ENCODE results near the gene KXD1.

Gene KXD1

GRCh38 chr19:18574691-18575291, 17.1 kb downstream of the KXD1 start:
- TF ChIP-seq CTCF (IDR thresholded peaks at IDR 0.05; ENCODE audit: insufficient read depth, low read length, poor library complexity, severe bottlenecking) (no peak), EZH2phosphoT487 (conservative IDR thresholded peaks at IDR 0.05; ENCODE audit: low read length) (no peak)
- no peak overlapping the region for H3K4me3 ChIP-seq (ENCODE audit: insufficient read depth, low read length, poor library complexity, severe bottlenecking)
- no peak overlapping the region for H3K27ac ChIP-seq (ENCODE audit: low read depth, low read length)
- H3K9me3 ChIP-seq (ENCODE audit: insufficient read depth, low read length), result no peaks in the 10 kb centered on the region
- no peak overlapping the region for H3K9ac ChIP-seq (ENCODE audit: low read length)
- no peaks in the 10 kb centered on the region for H3K27me3 ChIP-seq (ENCODE audit: low read length)
- H4K20me1 ChIP-seq (ENCODE audit: low read depth, low read length), result peaks cover 6% of the 10 kb centered on the region; the same call in 1 of the 2 replicates
- peaks cover 18% of the 10 kb centered on the region; the same call in 1 of the 2 replicates for H3K36me3 ChIP-seq (ENCODE audit: low read length)
- H3F3A ChIP-seq (ENCODE audit: insufficient read depth), result peaks cover 28% of the 10 kb centered on the region
- no peak overlapping the region for H3K4me2 ChIP-seq (ENCODE audit: low read depth, low read length, poor library complexity, severe bottlenecking)
- H3K9me2 ChIP-seq (replicated peaks; ENCODE audit: insufficient read depth, low read length), result no peaks in the 10 kb centered on the region
- H2AFZ ChIP-seq (ENCODE audit: low read depth, low read length, severe bottlenecking), result no peak overlapping the region
- H3K79me2 ChIP-seq (ENCODE audit: insufficient read depth, low read length), result peaks cover 21% of the 10 kb centered on the region

- Histone ChIP-seq H3K27ac (ENCODE audit: low read depth, low read length) (no peak overlapping the region), H3K79me2 (ENCODE audit: insufficient read depth, low read length) (peaks cover 21% of the 10 kb centered on the region), H3K4me2 (ENCODE audit: low read depth, low read length, poor library complexity, severe bottlenecking) (no peak overlapping the region), H3K9me2 (replicated peaks; ENCODE audit: insufficient read depth, low read length) (no peaks in the 10 kb centered on the region), H3K36me3 (ENCODE audit: low read length) (peaks cover 18% of the 10 kb centered on the region; the same call in 1 of the 2 replicates), H3K9me3 (ENCODE audit: insufficient read depth, low read length) (no peaks in the 10 kb centered on the region), H2AFZ (ENCODE audit: low read depth, low read length, severe bottlenecking) (no peak overlapping the region), H3K9ac (ENCODE audit: low read length) (no peak overlapping the region), H3K4me3 (ENCODE audit: insufficient read depth, low read length, poor library complexity, severe bottlenecking) (no peak overlapping the region), H3K27me3 (ENCODE audit: low read length) (no peaks in the 10 kb centered on the region), H3F3A (ENCODE audit: insufficient read depth) (peaks cover 24% of the 10 kb centered on the region), H4K20me1 (ENCODE audit: low read depth, low read length) (peaks cover 6% of the 10 kb centered on the region; the same call in 1 of the 2 replicates)
- TF ChIP-seq CTCF (IDR thresholded peaks at IDR 0.05; ENCODE audit: insufficient read depth, low read length, poor library complexity, severe bottlenecking), result no peak
- no peak for TF ChIP-seq EZH2phosphoT487 (conservative IDR thresholded peaks at IDR 0.05; ENCODE audit: low read length)
Measured at GRCh38 chr19:18576383-18576782, 18.7 kb downstream of the KXD1 start.

- H3K27me3 ChIP-seq (ENCODE audit: low read length), result no peaks in the 10 kb centered on the region
- TF ChIP-seq EZH2phosphoT487 (conservative IDR thresholded peaks at IDR 0.05; ENCODE audit: low read length) (no peak), CTCF (IDR thresholded peaks at IDR 0.05; ENCODE audit: insufficient read depth, low read length, poor library complexity, severe bottlenecking) (no peak)
- H4K20me1 ChIP-seq (ENCODE audit: low read depth, low read length), result peaks cover 4% of the 10 kb centered on the region; the same call in 1 of the 2 replicates
- no peak overlapping the region for H2AFZ ChIP-seq (ENCODE audit: low read depth, low read length, severe bottlenecking)
- no peak overlapping the region for H3K4me2 ChIP-seq (ENCODE audit: low read depth, low read length, poor library complexity, severe bottlenecking)
- peaks cover 24% of the 10 kb centered on the region for H3F3A ChIP-seq (ENCODE audit: insufficient read depth)
- H3K79me2 ChIP-seq (ENCODE audit: insufficient read depth, low read length), result peaks cover 13% of the 10 kb centered on the region
- no peak overlapping the region for H3K27ac ChIP-seq (ENCODE audit: low read depth, low read length)
- no peaks in the 10 kb centered on the region for H3K9me3 ChIP-seq (ENCODE audit: insufficient read depth, low read length)
- peaks cover 18% of the 10 kb centered on the region; the same call in 1 of the 2 replicates for H3K36me3 ChIP-seq (ENCODE audit: low read length)
- no peaks in the 10 kb centered on the region for H3K9me2 ChIP-seq (replicated peaks; ENCODE audit: insufficient read depth, low read length)
- no peak overlapping the region for H3K4me3 ChIP-seq (ENCODE audit: insufficient read depth, low read length, poor library complexity, severe bottlenecking)
- H3K9ac ChIP-seq (ENCODE audit: low read length), result no peak overlapping the region
Measured at GRCh38 chr19:18577365-18577914, 19.8 kb downstream of the KXD1 start.

Measured in SU-DHL-6 (cell line).